ENCODE data around the gene CLNS1A.
"Not testable (repeated sequence)": the region's sequence is repeated elsewhere in the genome, so short reads cannot be mapped to it uniquely, and the experiment has no call there.

Gene CLNS1A

DNA sequence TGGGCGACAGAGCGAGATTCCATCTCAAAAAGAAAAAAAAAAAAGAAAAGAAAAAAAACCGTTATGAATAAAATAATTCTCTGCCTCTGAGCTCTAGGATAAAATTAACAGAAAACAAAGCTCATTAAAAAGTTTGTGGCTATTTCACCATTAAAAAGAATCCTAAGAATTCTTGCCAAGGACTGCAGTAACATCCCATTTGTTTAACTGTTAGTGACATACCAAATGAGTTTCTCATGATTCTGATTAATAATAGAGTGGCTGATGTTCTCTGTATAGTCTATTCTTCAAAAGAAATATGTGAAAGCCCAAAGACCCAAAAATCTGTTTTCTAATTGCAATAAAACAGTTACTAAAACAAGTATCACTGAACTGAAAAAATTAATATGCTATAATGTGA lies 19.7 kb downstream of the CLNS1A start:
- DNase-seq = no peak

DNA sequence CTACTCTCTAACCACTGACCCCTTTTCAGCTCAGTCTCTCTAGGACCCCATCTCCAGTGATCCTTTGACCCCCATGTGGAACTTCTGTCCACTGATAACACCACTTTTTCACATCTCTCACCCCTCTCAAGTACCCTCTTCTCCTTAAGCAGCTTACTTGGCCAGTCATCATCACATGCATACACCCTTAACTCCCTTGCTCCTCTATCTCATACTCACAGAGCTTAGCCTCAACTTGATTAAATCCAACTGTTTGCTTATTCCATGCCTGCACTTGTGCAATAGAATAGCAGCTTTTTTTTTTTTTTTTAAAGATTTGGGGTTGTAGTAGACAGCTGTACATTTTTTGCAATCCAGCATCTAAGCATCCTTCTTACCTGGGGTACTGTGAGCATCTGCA lies 25.7 kb downstream of the CLNS1A start:
- DNase-seq = no peak

DNA sequence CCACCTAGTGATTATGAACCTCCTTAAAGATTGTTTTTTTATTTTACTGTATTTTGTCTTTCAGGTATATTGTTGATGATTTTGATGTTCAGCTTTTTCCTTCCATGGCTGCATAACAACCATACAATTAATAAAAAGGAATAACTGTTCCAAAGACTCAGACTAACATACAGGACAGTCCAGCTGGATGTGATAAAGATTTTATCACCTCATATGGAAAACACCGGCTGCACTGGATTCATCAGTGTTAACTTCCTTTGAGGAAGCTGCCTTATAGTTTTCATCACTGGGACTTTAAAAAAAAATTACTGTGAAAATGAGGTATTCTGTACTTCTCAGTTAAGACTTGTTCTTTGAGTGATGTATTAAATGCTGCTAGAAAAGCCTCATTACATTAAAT lies 28.4 kb downstream of the CLNS1A start:
- no peak for DNase-seq

DNA sequence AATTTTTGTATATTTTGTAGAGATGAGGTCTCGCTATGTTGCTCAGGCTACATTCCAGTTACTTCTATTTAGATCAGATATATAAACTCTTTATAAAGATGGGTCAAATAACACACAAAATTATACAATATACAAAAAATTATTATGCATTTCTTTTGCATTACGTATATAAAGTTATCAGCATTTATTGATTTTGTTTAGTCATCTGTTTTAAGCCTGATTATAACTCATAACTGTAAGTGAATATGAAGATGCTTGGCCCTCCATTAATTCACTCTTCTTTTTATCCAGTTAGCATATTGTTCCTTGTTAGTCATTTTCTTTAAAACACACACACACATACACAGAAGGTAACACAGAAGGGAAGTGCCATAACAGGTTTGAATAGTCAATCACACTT lies 33.3 kb downstream of the CLNS1A start:
- no peak for DNase-seq

DNA sequence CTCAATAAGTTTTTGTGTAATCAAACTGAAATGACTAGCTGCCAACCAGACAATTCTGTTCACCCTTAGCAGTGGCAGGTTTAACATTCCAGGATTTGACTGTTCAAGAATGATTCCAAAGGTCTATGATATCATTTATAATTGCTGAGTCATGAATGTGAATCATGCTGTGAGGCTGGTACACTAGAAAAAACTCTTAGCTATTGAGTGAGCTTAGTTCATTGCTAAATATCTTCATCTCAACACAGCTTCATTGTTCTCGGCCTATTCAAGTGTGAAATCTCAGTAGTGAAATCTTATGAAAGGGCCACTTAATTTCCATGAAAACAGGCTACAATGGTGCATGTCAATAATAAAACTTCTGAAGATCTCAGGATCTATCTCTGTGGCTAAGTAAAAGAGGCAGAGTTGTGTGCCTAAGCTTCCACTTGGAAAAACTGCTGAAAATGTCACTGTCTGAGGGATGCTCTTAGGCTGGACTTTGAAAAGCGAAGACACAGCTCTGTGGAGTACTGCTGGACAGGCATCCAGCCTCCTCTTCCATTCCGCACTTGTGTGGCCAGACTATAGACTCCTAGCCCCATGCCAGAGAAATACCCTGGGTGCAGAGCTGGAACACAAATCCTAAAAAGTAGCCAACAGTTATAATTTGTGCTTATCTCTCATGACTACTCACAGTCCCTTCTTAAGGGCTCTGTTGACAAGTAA lies 35.1 kb downstream of the CLNS1A start:
- no peak for DNase-seq

DNA sequence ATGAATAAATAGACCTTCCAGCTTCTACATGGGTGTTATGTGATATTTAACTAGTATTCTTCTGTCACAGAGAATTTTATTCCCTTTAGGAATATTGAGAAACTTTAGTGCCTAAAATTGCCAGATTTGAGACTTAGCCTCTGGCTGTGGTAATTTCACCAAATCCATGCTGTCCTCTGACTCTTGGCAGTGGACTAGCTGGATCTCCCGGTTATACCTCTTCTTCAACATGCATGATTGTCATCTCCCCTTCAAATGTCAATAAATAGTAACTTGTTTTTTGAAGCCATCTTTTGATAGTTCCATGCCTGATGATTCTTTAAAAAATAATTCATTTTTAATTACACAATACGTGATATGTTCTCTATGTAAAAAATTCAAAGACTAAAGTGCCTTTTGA lies 39.4 kb downstream of the CLNS1A start:
- DNase-seq = no peak

DNA sequence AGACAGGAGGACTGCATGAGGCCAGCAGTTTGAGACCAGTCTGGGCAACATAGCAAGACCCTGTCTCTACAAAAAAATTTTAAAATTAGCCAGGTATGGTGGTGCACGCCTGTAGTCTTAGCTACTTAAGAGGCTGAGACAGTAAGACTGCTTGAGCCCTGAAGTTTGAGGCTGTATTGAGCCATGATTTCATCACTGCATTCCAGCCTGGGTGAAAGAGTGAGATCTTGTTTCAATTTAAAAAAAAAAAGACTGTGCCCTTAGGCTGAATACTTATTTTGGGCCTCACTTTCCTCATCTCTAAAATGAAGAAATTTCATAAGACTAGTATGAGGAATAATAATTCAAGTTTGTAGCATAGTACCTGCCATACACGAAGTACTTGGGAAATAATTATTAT lies 41.0 kb downstream of the CLNS1A start:
- no peak for DNase-seq

DNA sequence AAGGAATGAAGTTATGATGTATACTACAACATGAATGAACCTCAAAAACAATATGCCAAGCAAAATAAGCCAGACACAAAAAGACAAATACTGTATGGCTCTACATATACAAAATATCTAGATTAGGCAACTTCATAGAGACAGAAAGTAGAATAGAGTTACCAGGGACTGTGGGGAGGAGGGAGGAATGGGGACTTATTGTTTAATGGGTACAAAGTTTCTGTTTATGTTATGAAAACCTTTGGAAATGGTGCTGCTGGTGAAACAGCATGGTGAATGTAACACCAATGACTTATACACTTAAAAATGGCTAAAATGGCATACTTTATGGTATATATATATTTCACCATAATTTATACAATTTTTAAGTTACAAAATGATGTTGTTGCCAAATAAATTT lies 43.7 kb downstream of the CLNS1A start:
- DNase-seq = no peak

DNA sequence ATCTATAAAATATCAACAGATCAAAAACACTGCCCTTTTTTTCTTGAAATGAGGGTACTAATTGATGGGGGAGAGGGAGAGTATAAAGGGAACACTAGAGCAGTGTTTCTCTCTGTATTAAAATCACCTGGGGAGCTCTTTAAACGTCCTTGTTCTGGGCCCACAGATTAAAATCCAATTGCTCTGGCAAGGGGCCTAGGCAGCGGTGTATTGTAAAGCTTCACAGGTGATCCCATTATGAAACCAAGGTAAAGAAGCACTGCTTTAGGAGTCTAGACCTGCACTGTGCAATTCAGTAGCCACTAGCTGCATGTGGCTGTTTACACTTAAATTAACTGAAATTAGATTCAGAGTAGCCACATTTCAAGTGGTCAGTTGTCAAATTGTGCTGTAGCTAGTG lies 44.9 kb downstream of the CLNS1A start:
- no peak for DNase-seq

DNA sequence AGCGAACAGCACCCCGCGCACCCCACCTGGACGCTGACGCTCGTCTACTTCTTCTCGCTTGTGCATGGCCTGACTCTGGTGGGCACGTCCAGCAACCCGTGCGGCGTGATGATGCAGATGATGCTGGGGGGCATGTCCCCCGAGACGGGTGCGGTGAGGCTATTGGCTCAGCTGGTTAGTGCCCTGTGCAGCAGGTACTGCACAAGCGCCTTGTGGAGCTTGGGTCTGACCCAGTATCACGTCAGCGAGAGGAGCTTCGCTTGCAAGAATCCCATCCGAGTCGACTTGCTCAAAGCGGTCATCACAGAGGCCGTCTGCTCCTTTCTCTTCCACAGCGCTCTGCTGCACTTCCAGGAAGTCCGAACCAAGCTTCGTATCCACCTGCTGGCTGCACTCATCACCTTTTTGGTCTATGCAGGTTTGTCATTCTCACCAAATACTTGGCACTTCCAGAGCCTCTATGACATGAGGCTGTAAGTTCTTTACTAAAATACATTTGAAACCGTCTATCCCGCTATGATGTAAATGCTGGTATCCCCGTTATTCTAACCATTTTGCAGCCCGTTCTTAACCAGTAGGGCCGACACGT lies 47.3 kb downstream of the CLNS1A start:
- no peak for DNase-seq

DNA sequence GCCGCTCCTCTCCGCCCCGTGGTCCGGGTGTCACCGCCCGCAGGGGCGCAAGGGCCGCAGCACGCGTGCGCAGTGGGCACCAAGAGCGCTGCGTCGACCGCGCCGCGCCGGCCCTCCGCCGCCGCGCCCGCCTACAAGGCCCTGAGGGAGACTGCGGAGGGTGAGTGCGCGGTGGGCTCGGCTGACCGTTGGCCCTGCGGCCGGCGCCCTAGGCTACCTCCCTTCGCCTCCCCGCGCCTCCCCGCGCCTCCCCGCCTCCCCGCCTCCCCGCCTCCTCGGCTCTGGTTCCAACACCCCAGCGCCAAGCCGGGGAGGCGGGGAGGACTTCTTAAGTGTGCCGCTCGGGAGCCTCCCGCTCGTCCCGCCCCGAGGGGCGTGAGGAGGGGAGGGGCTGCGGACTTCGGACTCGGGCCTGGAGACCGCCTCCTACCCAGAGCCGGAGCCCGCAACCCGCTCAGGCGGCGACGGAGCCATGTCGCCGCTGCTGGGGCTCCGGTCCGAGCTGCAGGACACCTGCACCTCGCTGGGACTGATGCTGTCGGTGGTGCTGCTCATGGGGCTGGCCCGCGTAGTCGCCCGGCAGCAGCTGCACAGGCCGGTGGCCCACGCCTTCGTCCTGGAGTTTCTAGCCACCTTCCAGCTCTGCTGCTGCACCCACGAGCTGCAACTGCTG lies 47.9 kb downstream of the CLNS1A start, which contains the start of gene AQP11:
TSS of gene AQP11 (plus strand) at position 433 of the 673 bp plus-strand sequence. CDS start at position 473, 40 bp downstream.
- no peak for DNase-seq

DNA sequence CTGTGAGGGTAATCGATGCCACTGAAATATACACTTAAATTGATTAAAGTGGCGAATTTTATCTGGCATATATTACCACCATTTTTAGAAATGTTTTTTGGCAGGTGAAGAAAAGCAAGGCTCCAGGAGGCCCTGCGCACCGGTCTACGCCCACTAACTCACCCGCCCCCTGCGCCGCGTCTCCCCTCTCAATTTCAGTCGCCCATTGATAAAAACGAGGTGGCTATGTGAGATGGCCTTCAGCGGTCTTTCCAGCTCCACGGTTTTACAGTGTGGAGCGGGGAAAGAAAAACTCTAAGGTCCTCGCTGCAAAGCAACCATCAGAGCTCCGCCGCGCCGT lies 48.4 kb downstream of the CLNS1A start:
- DNase-seq = no peak

DNA sequence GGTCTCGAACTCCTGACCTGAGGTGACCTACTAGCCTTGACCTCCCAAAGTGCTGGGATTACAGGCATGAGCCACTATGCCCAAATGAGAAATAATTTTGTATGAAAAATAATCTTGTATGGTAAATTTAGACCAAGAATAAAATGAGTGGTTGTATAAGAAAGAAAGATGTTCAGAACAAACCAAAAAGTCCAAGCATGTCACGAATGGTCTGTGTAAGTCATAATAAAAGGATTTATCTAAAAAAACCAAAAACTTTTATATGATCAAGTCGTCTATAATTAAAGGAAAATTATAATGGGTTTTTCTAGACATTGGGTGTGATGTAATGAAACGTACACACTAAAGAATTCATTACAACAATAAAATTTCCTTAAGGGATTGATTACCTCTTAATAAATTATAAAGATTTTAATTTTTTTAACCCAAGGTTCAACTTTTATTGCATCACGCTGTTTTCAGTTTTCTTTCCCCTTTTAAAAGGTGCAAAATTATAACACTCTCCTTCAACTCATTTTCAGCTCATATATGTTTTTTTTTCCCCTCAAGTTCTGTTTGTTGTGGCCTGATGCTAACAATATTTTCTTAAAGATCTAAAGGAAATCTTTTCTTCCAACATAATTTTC lies 56.8 kb downstream of the CLNS1A start:
- DNase-seq = no peak

DNA sequence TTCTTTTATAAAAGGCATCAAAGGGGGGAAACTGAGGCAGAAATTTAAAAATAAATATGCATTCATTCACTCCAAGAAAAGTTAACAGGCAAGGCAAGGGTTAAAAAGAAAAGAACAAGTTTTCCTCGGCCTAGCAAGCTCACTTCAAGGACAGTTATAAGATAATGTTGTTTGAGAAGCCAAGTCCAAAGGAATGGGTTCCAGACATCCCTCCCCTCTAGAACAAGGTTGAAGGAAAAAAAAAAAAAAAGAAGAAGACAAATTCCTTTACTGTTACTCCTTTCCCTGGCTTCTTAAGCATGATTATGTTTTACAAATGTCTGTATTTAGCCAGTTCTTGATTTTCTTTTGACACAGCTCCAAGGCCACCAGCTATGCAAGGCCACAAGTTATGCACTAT lies 62.2 kb downstream of the CLNS1A start:
- DNase-seq = not testable (repeated sequence)

DNA sequence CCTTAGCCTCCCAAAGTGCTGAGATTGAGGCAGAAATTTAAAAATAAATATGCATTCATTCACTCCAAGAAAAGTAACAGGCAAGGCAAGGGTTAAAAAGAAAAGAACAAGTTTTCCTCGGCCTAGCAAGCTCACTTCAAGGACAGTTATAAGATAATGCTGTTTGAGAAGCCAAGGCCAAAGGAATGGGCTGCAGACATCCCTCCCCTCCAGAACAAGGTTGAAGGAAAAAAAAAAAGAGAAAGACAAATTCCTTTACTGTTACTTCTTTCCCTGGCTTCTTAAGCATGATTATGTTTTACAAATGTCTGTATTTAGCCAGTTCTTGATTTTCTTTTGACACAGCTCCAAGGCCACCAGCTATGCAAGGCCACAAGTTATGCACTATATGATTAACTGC lies 66.7 kb downstream of the CLNS1A start:
- DNase-seq = not testable (repeated sequence)

DNA sequence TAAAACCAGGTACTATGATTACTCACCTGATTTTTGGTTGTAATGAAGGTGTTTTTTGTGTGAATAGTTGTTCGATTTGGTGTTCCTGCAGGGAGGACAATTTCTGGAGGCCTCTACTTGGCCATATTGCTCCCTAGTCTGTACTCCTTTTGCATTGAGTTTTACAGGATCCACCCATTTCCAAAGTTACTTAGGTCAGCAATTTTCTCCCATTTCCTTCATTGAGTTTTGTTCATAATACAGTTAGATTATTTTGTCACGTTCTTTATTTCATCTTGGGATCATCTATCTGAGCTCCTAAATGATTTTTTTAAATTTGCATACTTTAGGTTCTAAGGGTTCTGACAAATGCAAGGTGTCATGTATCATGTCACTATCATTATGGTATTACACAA lies 67.9 kb downstream of the CLNS1A start:
- DNase-seq = no peak

DNA sequence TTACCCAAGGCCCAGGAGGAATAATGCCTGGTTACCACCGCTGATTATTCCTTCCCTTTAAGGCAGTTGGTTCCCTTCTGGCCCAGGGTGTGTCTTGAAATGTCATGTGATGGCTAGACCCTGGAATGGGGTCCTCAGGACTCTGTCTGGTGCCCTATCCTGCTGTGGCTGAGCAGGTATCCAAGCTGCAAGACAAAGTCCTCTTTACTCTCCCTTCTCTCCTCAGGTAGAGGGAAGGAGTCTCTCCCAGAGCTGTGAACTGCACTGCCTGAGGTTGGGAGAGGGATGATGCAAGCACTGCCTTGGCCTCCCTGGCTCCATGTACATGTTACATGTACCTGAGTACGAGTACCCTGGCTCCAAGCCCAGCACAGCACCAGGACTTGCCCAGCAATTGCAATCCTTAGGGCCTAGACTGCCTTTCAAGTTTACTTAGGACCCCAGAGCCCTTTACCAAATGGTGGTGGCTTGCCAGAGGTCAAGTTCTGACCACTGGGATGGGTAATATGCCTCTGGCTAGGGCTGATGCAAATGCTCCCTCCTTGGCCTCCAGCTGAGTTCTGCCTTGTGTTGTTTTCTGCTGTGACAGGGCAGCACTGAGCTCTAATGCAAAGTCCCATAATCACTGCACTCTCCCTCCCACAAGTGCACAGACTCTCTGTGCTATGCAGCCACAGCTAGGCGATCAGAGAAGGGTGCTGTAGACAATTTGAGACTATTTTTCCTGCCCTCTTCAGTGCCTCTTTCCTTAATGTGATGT lies 68.5 kb downstream of the CLNS1A start:
- no peak for DNase-seq

DNA sequence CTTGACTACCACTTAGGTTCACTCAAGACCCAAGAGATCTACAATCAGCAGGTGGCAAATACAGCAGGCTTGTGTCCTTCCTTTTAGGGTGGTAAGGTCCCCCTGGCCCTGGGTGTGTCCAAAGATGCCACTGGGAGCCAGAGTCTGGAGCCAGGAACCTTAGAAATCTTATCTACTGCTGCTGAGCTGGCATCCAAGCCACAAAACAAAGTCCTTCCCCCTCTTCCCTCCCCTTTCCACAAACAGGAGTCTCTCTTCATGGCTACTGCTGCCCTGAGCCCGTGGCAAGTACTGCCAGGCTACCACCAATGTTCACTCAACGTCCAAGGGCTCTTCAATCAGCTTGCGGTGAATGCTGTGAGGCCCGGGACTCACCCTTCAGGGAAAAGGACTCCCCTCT lies 69.3 kb downstream of the CLNS1A start:
- no peak for DNase-seq
